Endothelial cell of umbilical vein (primary cell): ENCODE results near the gene CAMTA2. TPM values are rescaled to one million over a fixed set of nuclear protein-coding genes. Genes with fewer than 3 reads are reported as not detected.

Experiments used
- BruUV-seq: library from RNA; stranded (reverse); fragments of 400-500 nt; replicated peaks from 2 replicates; lab custom pipeline; 2021; lab: Mats Ljungman, UMichigan
- CTCF ChIA-PET: fragments of 300-600, 350-600 bp; sonication (Branson Sonifier 250); formaldehyde crosslinking; loops from one replicate; lab custom pipeline; 2021; ENCODE audit warnings: antibody characterized with exemption, inconsistent platforms; lab: Charles Lee
- POLR2A ChIA-PET: fragments of 300-600, 350-600 bp; sonication (Branson Sonifier 250); formaldehyde crosslinking; loops from one replicate; lab custom pipeline; 2021; ENCODE audit warnings: antibody characterized with exemption, inconsistent platforms; lab: Charles Lee
- DNase-seq: peaks from one replicate; pipeline ENCODE4 v3.0.0-alpha.2; 2011; ENCODE audit warnings: low read depth, low spot score
- FAIRE-seq: peaks from 2 replicates; lab custom pipeline; 2011; peaks lifted over from hg19 to GRCh38; lab: Jason Lieb, UNC
- H2AFZ ChIP-seq: 2 replicates; pipeline ENCODE4 v1.6.0; 2012; ENCODE audit warnings: low read depth, low read length, control low read depth, inconsistent platforms
- H3K27ac ChIP-seq: 2 replicates; pipeline ENCODE4 v1.5.1; 2011; ENCODE audit warnings: low read depth, mild to moderate bottlenecking, control low read depth, low read length, moderate library complexity; ENCODE audit not compliant: insufficient read depth
- H3K27me3 ChIP-seq, 2 experiments: 2 replicates each; pipeline versions ENCODE4 v1.6.0 to v1.6.1; 2011; ENCODE audit warnings: low read length in 2 of 2, mixed read lengths in 1 of 2; ENCODE audit not compliant: control insufficient read depth in 2 of 2, insufficient read depth in 2 of 2
- H3K36me3 ChIP-seq, 2 experiments: 2 replicates in 1 of 2; 3 replicates in 1 of 2; pipeline ENCODE4 v1.5.1; 2011; ENCODE audit warnings: low read length in 2 of 2, mild to moderate bottlenecking in 1 of 2, moderate library complexity in 1 of 2; ENCODE audit not compliant: control insufficient read depth in 2 of 2, insufficient read depth in 2 of 2; ENCODE audit errors: extremely low read depth in 1 of 2
- H3K4me1 ChIP-seq: 3 replicates; pipeline ENCODE4 v1.5.1; 2011; ENCODE audit warnings: mild to moderate bottlenecking, low read length; ENCODE audit not compliant: control insufficient read depth, insufficient read depth; ENCODE audit errors: extremely low read depth
- H3K4me2 ChIP-seq: 2 replicates; pipeline ENCODE4 v1.6.1; 2011; ENCODE audit warnings: low read length, control low read depth, mixed read lengths; ENCODE audit not compliant: insufficient read depth
- H3K4me3 ChIP-seq, 3 experiments: fragments of 200-600 bp in 1 of 3; sonication (generic), shearing (Covaris generic) in 1 of 3; replicated peaks in 1 of 3; 2 replicates each; pipeline ENCODE4 v1.5.1; 2011 to 2016; ENCODE audit warnings: control low read depth in 3 of 3, low read length in 3 of 3, mild to moderate bottlenecking in 2 of 3, inconsistent platforms in 1 of 3, low read depth in 1 of 3, moderate library complexity in 1 of 3; ENCODE audit not compliant: insufficient read depth in 1 of 3
- H3K79me2 ChIP-seq: 2 replicates; pipeline ENCODE4 v1.6.0; 2012; ENCODE audit warnings: low read length, inconsistent platforms; ENCODE audit not compliant: control insufficient read depth, insufficient read depth
- H3K9ac ChIP-seq: replicated peaks from 2 replicates; pipeline ENCODE3; 2011; ENCODE audit warnings: low read length, control low read depth; ENCODE audit not compliant: insufficient read depth; ENCODE audit errors: extremely low read depth
- H3K9me1 ChIP-seq: replicated peaks from 3 replicates; pipeline ENCODE4 v1.6.0; 2011; ENCODE audit warnings: mild to moderate bottlenecking, low read length; ENCODE audit not compliant: control insufficient read depth, insufficient read depth; ENCODE audit errors: extremely low read depth
- H3K9me3 ChIP-seq: replicated peaks from 2 replicates; pipeline ENCODE4 v1.5.1; 2012; ENCODE audit warnings: low read length, inconsistent platforms; ENCODE audit not compliant: control insufficient read depth, insufficient read depth
- H4K20me1 ChIP-seq: replicated peaks from 2 replicates; pipeline ENCODE3; 2011; ENCODE audit warnings: mild to moderate bottlenecking, low read length; ENCODE audit not compliant: control insufficient read depth, insufficient read depth; ENCODE audit errors: extremely low read depth
- FOS ChIP-seq: IDR thresholded peaks from 2 replicates; pipeline ENCODE4 v1.6.1; 2011; ENCODE audit warnings: mild to moderate bottlenecking, low read length, moderate library complexity, borderline replicate concordance; ENCODE audit not compliant: insufficient read depth
- GATA2 ChIP-seq: IDR thresholded peaks from 2 replicates; pipeline ENCODE4 v1.7.0; 2011; ENCODE audit warnings: low read depth, mild to moderate bottlenecking, moderate library complexity, mixed read lengths, low read length; ENCODE audit not compliant: insufficient read length, insufficient read depth
- POLR2A ChIP-seq: IDR thresholded peaks from 2 replicates; pipeline ENCODE4 v1.6.1; 2012; ENCODE audit warnings: low read depth, mild to moderate bottlenecking, control low read depth, low read length
- POLR2AphosphoS5 ChIP-seq: IDR thresholded peaks from 2 replicates; pipeline ENCODE4 v1.6.1; 2012; ENCODE audit warnings: low read depth, mild to moderate bottlenecking, control low read depth, low read length, moderate library complexity; ENCODE audit not compliant: insufficient read depth
- dilution Hi-C: fragments of 300-500 bp; cut with MboI; formaldehyde crosslinking; loops from one replicate; pipeline ENCODE4 v1.15.0; 2019; ENCODE audit warnings: low sequenced_read_pairs; ENCODE audit not compliant: extremely low pct_ligation_motif_present
- intact Hi-C: fragments of 100-400 bp; cut with micrococcal nuclease; formaldehyde crosslinking; loops from one replicate; pipeline ENCODE4 v1.10.0; 2022
- polyA plus RNA-seq, 4 experiments: library from polyadenylated mRNA; depleted of rRNA in 3 of 4; stranded (reverse) in 3 of 4; unstranded in 1 of 4; fragments of >200 nt; gene quantifications; 2 replicates each; pipeline versions ENCODE4 v1.2.1 to v1.2.3, GENCODE V29; 2011 to 2012; ENCODE audit warnings: missing spikeins in 1 of 4
- total RNA-seq: library from RNA; stranded (reverse); gene quantifications from 2 replicates; pipeline ENCODE4 v1.2.3, GENCODE V29; 2021
- TF ChIP-seq, protein P1 (sequence below): IDR thresholded peaks from 2 replicates; pipeline ENCODE4 v1.6.1; 2011; ENCODE audit not compliant: insufficient read depth, insufficient read length
- TF ChIP-seq, protein P2 (sequence below), 2 donors: IDR thresholded peaks; 1 replicate in 1 of 2; 2 replicates in 1 of 2; pipeline ENCODE4 v1.5.1; 2011; ENCODE audit warnings: low read length in 2 of 2, mild to moderate bottlenecking in 2 of 2, moderate library complexity in 2 of 2, control low read depth in 1 of 2, inconsistent platforms in 1 of 2, low read depth in 1 of 2; ENCODE audit not compliant: insufficient read depth in 1 of 2; ENCODE audit errors: extremely low read depth in 1 of 2

The CAMTA2 gene
- total and polyA plus RNA-seq, 2 donors (not counting 3 experiments of a cell fraction or from before 2014, with no cell fraction given): 33.8 to 51.0 TPM

DNA sequence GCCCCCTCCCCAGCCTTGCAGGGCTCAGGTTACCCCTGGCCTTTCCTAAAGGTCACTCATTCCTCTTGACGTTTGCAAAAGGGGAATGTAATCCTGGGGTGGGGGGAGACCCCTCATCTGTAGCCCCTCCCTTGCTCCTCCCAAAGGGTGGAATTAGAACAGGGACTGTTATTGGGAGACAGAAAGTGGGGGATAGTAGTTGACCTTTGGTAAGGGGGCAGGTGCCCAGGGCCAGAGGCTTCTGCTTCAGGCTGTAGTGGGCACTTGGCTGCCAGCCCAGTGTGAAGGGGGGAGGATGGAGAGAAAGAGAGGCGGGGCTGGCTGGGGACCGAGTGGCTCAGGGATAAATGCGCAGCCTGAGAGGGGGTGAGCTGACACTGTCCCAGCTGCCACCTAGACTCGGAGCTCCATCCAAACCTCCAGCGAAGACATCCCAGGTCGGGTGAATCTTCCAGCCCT, 36.7 kb downstream of the CAMTA2 start, which contains the start of gene ENO3:
ENO3 (plus strand) TSS at position 374 of the 459 bp plus-strand sequence. CDS start 711 bp downstream, outside the sequence.
- ChIA-PET CTCF (interaction anchor here (1.2 to 1.7 kb wide), 2 partner anchors 16 to 42 kb away, joined by 7 to 9 read pairs; partner anchors contain the start of gene SPAG7), POLR2A (interaction anchor here (1.6 to 3.1 kb wide), 2 partner anchors 10 to 16 kb away, joined by 4 to 15 read pairs; partner anchors contain the start of genes RNF167 and SPAG7)
- FAIRE-seq (no peak), DNase-seq (no peak)
- peaks cover 5 to 7% of the 10 kb centered on the region in 2 experiments for H3K36me3 ChIP-seq
- H3K4me3 ChIP-seq: peak within 1 kb of the TSS in 2 of 3 experiments; percentile 43 to 99
- H3K4me1 ChIP-seq: peaks cover 33% of the 10 kb centered on the region
- peaks cover 26% of the 10 kb centered on the region for H3K79me2 ChIP-seq
- H3K27ac ChIP-seq: peak within 1 kb of the TSS; percentile 84
- H3K27me3 ChIP-seq: no peaks in the 10 kb centered on the region
- H3K9me3 ChIP-seq: no peaks in the 10 kb centered on the region
- H4K20me1 ChIP-seq: no peaks in the 10 kb centered on the region
- no TSS peak for BruUV-seq
- H3K9ac ChIP-seq: peak within 1 kb of the TSS; percentile 64
- H3K9me1 ChIP-seq: no peaks in the 10 kb centered on the region
- peak within 1 kb of the TSS; percentile 39 for H2AFZ ChIP-seq
- dilution Hi-C loops (no loop called here), intact Hi-C loops (no loop called here)
- peak within 1 kb of the TSS; percentile 66 for H3K4me2 ChIP-seq
- TF ChIP-seq POLR2A (no peak), GATA2 (no peak), POLR2AphosphoS5 (no peak), FOS (no peak)
- TF ChIP-seq, protein P1, sequence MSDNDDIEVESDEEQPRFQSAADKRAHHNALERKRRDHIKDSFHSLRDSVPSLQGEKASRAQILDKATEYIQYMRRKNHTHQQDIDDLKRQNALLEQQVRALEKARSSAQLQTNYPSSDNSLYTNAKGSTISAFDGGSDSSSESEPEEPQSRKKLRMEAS: no peak
- TF ChIP-seq, protein P2, sequence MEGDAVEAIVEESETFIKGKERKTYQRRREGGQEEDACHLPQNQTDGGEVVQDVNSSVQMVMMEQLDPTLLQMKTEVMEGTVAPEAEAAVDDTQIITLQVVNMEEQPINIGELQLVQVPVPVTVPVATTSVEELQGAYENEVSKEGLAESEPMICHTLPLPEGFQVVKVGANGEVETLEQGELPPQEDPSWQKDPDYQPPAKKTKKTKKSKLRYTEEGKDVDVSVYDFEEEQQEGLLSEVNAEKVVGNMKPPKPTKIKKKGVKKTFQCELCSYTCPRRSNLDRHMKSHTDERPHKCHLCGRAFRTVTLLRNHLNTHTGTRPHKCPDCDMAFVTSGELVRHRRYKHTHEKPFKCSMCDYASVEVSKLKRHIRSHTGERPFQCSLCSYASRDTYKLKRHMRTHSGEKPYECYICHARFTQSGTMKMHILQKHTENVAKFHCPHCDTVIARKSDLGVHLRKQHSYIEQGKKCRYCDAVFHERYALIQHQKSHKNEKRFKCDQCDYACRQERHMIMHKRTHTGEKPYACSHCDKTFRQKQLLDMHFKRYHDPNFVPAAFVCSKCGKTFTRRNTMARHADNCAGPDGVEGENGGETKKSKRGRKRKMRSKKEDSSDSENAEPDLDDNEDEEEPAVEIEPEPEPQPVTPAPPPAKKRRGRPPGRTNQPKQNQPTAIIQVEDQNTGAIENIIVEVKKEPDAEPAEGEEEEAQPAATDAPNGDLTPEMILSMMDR (IDR thresholded peaks at IDR 0.05; ENCODE audit: extremely low read depth in 1 of 2, insufficient read depth in 1 of 2, low read depth in 1 of 2, low read length in 2 of 2): no peak
